Epithelial cell of esophagus (primary cell): ENCODE measurements around the gene PDE4B.

ENCODE experiments used
- DNase-seq: peaks from one replicate; pipeline ENCODE4 v3.0.0; 2010; ENCODE audit warnings: low read depth
- H3K4me3 ChIP-seq: 2 replicates; pipeline ENCODE4 v1.5.1; 2011; ENCODE audit warnings: mild to moderate bottlenecking, low read length, control low read depth
- CTCF ChIP-seq: IDR thresholded peaks from 2 replicates; pipeline ENCODE4 v1.5.1; 2011; ENCODE audit warnings: low read depth, mild to moderate bottlenecking, low read length, control low read depth, inconsistent platforms; ENCODE audit not compliant: insufficient read depth; ENCODE audit errors: missing control alignments

PDE4B gene

DNA sequence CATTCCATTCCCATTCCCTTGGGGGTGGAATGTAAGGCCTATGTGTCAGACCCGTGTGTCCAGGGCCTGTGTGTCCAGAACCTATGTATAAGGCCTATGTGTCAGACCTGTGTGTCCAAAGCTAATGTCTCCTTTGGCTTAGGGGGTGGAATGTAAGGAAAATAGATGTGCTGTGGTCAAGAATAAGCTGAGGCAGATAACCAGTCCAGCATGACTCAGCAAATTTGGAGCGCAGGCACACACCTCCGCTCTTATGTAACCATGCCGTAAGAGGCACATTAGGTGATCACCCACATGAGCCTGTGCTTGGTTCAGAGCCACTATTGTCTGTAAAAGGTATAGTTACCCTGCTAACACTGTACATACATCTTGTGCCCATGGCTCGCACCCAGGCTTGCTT, 590.5 kb downstream of the PDE4B start:
- DNase-seq = no peak
- TF ChIP-seq CTCF = no peak
- no peak overlapping the region for H3K4me3 ChIP-seq

- TF ChIP-seq CTCF = no peak
- no peak for DNase-seq
- no peak overlapping the region for H3K4me3 ChIP-seq
These were observed 590.9 kb downstream of the PDE4B start for GRCh38 chr1:66383611-66384010.

GRCh38 chr1:66384258-66384921, 591.7 kb downstream of the PDE4B start:
- DNase-seq = no peak
- no peak for TF ChIP-seq CTCF
- no peak overlapping the region for H3K4me3 ChIP-seq

- no peak overlapping the region for H3K4me3 ChIP-seq
- no peak for TF ChIP-seq CTCF
- no peak for DNase-seq
These were observed 594.0 kb downstream of the PDE4B start for GRCh38 chr1:66386712-66387111.

GRCh38 chr1:66388913-66389312, 596.2 kb downstream of the PDE4B start:
- DNase-seq = no peak
- no peak for TF ChIP-seq CTCF
- H3K4me3 ChIP-seq = no peak overlapping the region

- no peak overlapping the region for H3K4me3 ChIP-seq
- no peak for TF ChIP-seq CTCF
- no peak for DNase-seq
These were observed 601.0 kb downstream of the PDE4B start for GRCh38 chr1:66393586-66394287.

- no peak overlapping the region for H3K4me3 ChIP-seq
- no peak for TF ChIP-seq CTCF
- DNase-seq = no peak
These were observed 601.9 kb downstream of the PDE4B start for GRCh38 chr1:66394603-66395002.
